ENCODE measurements around the gene FFAR1.

Gene FFAR1

GRCh38 chr19:35309481-35310279, 38.0 kb upstream of the FFAR1 start:
- TF ChIP-seq EZH2 (optimal IDR thresholded peaks at IDR 0.05; ENCODE audit: low read depth, low read length): no peak
- TF ChIP-seq CTCF (IDR thresholded peaks at IDR 0.05; ENCODE audit: low read length): no peak
- no peak for TF ChIP-seq EZH2phosphoT487 (IDR thresholded peaks at IDR 0.05; ENCODE audit: low read length)
- H3K4me3 ChIP-seq (ENCODE audit: low read length): no peak overlapping the region
- no peaks in the 10 kb centered on the region for H3F3A ChIP-seq (ENCODE audit: insufficient read depth, low read length)
- DNase-seq: no peak
- no peaks in the 10 kb centered on the region for H3K9me2 ChIP-seq (replicated peaks; ENCODE audit: insufficient read depth, low read length)
- no peak overlapping the region for H3K9ac ChIP-seq (ENCODE audit: low read length)
- no peaks in the 10 kb centered on the region for H3K9me3 ChIP-seq (replicated peaks; ENCODE audit: insufficient read depth, low read length)
- no peaks in the 10 kb centered on the region for H3K4me1 ChIP-seq (ENCODE audit: low read length)
- H3K79me2 ChIP-seq (ENCODE audit: low read length): no peaks in the 10 kb centered on the region
- no peak overlapping the region for H3K27ac ChIP-seq (ENCODE audit: low read length)
- H3K36me3 ChIP-seq (replicated peaks; ENCODE audit: insufficient read depth, low read length): no peaks in the 10 kb centered on the region
- no peak overlapping the region for H3K4me2 ChIP-seq (ENCODE audit: low read depth, low read length)
- H3K27me3 ChIP-seq (replicated peaks; ENCODE audit: insufficient read depth, low read length): peaks cover 37% of the 10 kb centered on the region
- H2AFZ ChIP-seq (ENCODE audit: low read length): no peak overlapping the region
- no peaks in the 10 kb centered on the region for H4K20me1 ChIP-seq (ENCODE audit: insufficient read depth, low read length)

DNA sequence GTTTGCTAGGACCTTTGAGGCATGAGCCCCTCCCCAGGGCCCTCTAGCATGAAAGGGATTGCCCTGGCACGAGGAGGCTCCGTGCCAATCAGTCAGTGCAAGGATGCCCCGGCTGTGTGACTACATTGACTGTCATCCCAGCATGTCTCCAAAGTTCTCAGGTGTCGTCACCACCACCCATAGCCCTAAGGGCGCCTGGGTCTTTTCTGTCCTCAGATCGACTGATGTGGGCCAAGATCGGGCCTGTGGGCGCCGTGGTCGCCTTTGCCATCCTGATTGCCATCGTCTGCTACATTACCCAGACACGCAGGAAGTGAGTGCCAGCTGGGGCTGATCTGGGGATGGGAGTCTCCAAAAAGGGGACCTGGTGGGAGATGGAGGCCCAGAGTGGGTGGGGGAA, 37.4 kb upstream of the FFAR1 start:
- H3F3A ChIP-seq (ENCODE audit: insufficient read depth, low read length): no peaks in the 10 kb centered on the region
- H3K4me2 ChIP-seq (ENCODE audit: low read depth, low read length): no peak overlapping the region
- no peaks in the 10 kb centered on the region for H3K9me3 ChIP-seq (replicated peaks; ENCODE audit: insufficient read depth, low read length)
- no peak for DNase-seq
- peaks cover 41% of the 10 kb centered on the region for H3K27me3 ChIP-seq (replicated peaks; ENCODE audit: insufficient read depth, low read length)
- TF ChIP-seq EZH2 (optimal IDR thresholded peaks at IDR 0.05; ENCODE audit: low read depth, low read length): no peak
- no peak for TF ChIP-seq CTCF (IDR thresholded peaks at IDR 0.05; ENCODE audit: low read length)
- no peak for TF ChIP-seq EZH2phosphoT487 (IDR thresholded peaks at IDR 0.05; ENCODE audit: low read length)
- no peak overlapping the region for H3K9ac ChIP-seq (ENCODE audit: low read length)
- H2AFZ ChIP-seq (ENCODE audit: low read length): no peak overlapping the region
- no peaks in the 10 kb centered on the region for H3K79me2 ChIP-seq (ENCODE audit: low read length)
- no peak overlapping the region for H3K27ac ChIP-seq (ENCODE audit: low read length)
- no peaks in the 10 kb centered on the region for H3K36me3 ChIP-seq (replicated peaks; ENCODE audit: insufficient read depth, low read length)
- no peaks in the 10 kb centered on the region for H4K20me1 ChIP-seq (ENCODE audit: insufficient read depth, low read length)
- no peaks in the 10 kb centered on the region for H3K9me2 ChIP-seq (replicated peaks; ENCODE audit: insufficient read depth, low read length)
- H3K4me3 ChIP-seq (ENCODE audit: low read length): no peak overlapping the region
- H3K4me1 ChIP-seq (ENCODE audit: low read length): no peaks in the 10 kb centered on the region

DNA sequence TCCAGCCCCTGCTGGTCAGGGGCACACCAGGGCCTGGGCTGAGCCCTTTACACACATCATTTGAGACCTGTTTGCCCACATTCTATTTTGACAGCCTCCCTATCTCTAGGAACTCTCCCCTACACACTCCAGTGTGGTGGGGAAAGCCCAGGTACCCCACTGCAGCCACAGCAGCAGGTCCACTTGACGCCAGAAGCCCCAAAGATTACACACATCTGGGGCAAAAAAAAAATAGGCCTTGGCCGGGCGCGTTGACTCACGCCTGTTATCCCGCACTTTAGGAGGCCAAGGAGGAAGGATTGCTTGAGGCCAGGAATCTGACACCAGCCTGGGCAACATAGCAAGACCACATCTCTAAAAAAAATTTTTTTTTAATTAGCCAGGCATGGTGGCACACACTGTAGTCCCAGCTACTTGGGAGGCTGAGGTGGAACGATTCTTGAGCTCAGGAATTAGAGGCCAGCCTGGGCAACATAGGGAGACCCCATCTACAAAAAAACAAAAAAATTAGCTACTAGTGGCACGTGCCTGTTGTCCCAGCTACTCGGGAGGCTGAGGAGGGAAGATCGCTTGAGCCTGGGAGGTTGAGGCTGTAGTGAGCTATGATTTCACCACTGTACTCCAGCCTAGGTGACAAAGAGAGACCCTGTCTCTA, 36.8 kb upstream of the FFAR1 start:
- no peak for DNase-seq
- H3K79me2 ChIP-seq (ENCODE audit: low read length): no peaks in the 10 kb centered on the region
- H4K20me1 ChIP-seq (ENCODE audit: insufficient read depth, low read length): no peaks in the 10 kb centered on the region
- H3K27ac ChIP-seq (ENCODE audit: low read length): no peak overlapping the region
- TF ChIP-seq EZH2 (optimal IDR thresholded peaks at IDR 0.05; ENCODE audit: low read depth, low read length): no peak
- TF ChIP-seq EZH2phosphoT487 (IDR thresholded peaks at IDR 0.05; ENCODE audit: low read length): no peak
- no peaks in the 10 kb centered on the region for H3F3A ChIP-seq (ENCODE audit: insufficient read depth, low read length)
- H3K9me3 ChIP-seq (replicated peaks; ENCODE audit: insufficient read depth, low read length): no peaks in the 10 kb centered on the region
- H2AFZ ChIP-seq (ENCODE audit: low read length): no peak overlapping the region
- no peaks in the 10 kb centered on the region for H3K9me2 ChIP-seq (replicated peaks; ENCODE audit: insufficient read depth, low read length)
- no peak overlapping the region for H3K4me2 ChIP-seq (ENCODE audit: low read depth, low read length)
- H3K27me3 ChIP-seq (replicated peaks; ENCODE audit: insufficient read depth, low read length): peaks cover 41% of the 10 kb centered on the region
- H3K9ac ChIP-seq (ENCODE audit: low read length): no peak overlapping the region
- no peak overlapping the region for H3K4me3 ChIP-seq (ENCODE audit: low read length)
- no peaks in the 10 kb centered on the region for H3K4me1 ChIP-seq (ENCODE audit: low read length)
- H3K36me3 ChIP-seq (replicated peaks; ENCODE audit: insufficient read depth, low read length): no peaks in the 10 kb centered on the region
